DMS 273 (cell line): ENCODE measurements around the gene CGB8.
"Not testable (repeated sequence)": the region's sequence is repeated elsewhere in the genome, so short reads cannot be mapped to it uniquely, and the experiment has no call there.

ENCODE experiments used
- DNase-seq: peaks from one replicate; lab custom pipeline; 2025; ENCODE audit not compliant: unreplicated experiment; lab: John Stamatoyannopoulos, UW

The CGB8 gene

GRCh38 chr19:49031642-49032301 is 17.1 kb downstream of the CGB8 start, which contains the start of gene CGB2:
Gene CGB2, plus strand, starts transcription at chr19:49031890. Its CDS starts 206 bp downstream, at chr19:49032096.
- DNase-seq: peak; percentile 81

- DNase-seq: not testable (repeated sequence)
Measured at GRCh38 chr19:49030323-49030722, 18.6 kb downstream of the CGB8 start.

GRCh38 chr19:49029749-49030148 is 19.2 kb downstream of the CGB8 start:
- not testable (repeated sequence) for DNase-seq

- DNase-seq: not testable (repeated sequence)
Measured at GRCh38 chr19:49028686-49029085, 20.2 kb downstream of the CGB8 start.

- DNase-seq: not testable (repeated sequence)
Measured at GRCh38 chr19:49025599-49025998, 23.3 kb downstream of the CGB8 start.

DNA sequence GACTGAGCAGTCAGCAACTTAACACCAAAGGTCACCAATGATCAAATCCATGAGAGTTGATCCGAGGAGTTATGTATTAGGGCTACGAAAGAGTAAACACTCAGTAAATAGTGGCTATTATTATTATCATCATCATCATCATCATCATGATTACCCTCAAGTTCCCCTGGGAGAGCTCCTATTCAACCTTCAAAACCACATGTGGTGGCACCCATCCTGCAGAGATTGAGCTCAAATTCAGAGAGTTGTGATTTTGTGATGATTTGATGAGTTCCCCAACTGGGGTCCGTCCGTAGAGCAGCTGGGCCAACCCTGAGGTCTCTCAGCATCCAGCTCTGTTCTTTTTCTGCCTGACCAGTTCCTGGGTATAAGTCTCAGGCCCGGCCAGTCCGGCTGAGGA is 23.8 kb downstream of the CGB8 start:
- not testable (repeated sequence) for DNase-seq

- DNase-seq: not testable (repeated sequence)
Measured at GRCh38 chr19:49024233-49024632, 24.7 kb downstream of the CGB8 start, which contains the start of gene CGB3. Gene CGB3, minus strand, starts transcription at chr19:49024333. Its CDS starts 362 bp downstream, at chr19:49023971.

DNA sequence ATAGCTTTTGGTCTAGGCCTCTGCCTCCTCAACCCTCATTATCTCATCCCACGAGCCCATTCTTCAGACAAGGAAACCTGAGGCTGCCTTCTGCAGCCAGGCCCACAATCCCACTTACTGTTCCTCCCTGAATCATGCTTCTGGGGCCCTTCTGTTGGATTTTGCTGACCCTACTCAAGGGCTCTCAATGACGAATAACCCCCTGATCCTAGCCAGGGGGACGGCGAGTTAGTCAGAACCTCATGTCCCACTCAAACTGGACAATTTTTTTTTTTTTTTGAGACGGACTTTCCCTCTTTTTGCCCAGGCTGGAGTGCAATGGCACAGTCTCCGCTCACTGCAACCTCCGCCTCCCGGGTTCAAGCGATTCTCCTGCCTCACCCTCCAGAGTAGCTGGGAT is 26.8 kb downstream of the CGB8 start:
- no peak for DNase-seq

GRCh38 chr19:49020931-49021895 is 27.7 kb downstream of the CGB8 start:
- DNase-seq: peak; percentile 37

GRCh38 chr19:49020342-49020741 is 28.6 kb downstream of the CGB8 start:
- peak; percentile 39 for DNase-seq

GRCh38 chr19:49019242-49019932 is 29.5 kb downstream of the CGB8 start:
- DNase-seq: peak; percentile 80

GRCh38 chr19:49018388-49019241 is 30.3 kb downstream of the CGB8 start:
- peak; percentile 56 for DNase-seq

- DNase-seq: peak; percentile 92
Measured at GRCh38 chr19:49017666-49018351, 31.1 kb downstream of the CGB8 start.

- no peak for DNase-seq
Measured at GRCh38 chr19:49017041-49017665, 31.8 kb downstream of the CGB8 start, which contains the start of gene LHB. Gene LHB, minus strand, starts transcription at chr19:49017091. Its CDS starts 10 bp downstream, at chr19:49017081.

- DNase-seq: no peak
Measured at GRCh38 chr19:49016067-49016839, 32.7 kb downstream of the CGB8 start.

- no peak for DNase-seq
Measured at GRCh38 chr19:49014870-49015255, 34.0 kb downstream of the CGB8 start.

DNA sequence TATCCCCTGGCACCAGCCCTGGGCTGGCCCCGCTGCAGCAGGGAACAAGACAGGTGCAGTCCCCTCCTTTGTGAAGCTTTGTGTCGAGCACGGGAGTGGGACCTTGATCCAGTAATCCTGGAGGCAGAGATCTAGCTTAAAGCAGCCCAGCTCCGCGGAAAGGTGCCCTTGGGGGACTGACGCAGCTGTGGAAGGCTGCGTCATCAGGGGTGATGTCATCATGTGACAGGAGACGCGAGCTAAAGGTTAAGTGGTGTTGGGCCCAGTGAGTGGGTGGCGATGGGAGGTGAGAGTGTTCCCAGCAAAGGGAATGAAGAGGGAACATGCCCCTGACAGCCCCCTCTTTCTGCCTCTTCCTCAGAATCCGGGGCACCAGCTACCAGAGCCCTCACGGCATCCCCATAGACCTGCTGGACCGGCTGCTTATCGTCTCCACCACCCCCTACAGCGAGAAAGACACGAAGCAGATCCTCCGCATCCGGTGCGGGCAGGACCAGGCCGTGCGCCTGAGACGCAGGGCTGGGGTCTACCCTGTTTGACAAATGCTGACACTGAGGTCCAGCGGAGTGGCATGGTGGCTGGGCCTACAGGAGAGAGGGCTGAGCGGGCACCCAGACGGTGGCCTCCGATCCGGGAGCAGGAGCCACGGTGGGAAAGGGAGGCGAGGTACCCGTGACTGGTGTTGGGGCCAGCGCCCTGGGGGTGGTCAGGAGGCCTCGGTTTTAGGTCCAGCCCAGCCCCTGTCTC is 34.6 kb downstream of the CGB8 start:
- no peak for DNase-seq

- DNase-seq: no peak
Measured at GRCh38 chr19:49011194-49011593, 37.7 kb downstream of the CGB8 start.
